Liver (tissue), 9 donors: ENCODE measurements around the gene GBE1. TPM values are rescaled to one million over a fixed set of nuclear protein-coding genes. Genes with fewer than 3 reads are reported as not detected.

Experiments used
- DNase-seq: peaks from one replicate; pipeline ENCODE4 v3.0.0-alpha.2; 2017; ENCODE audit warnings: low spot score
- H3K27ac ChIP-seq, 2 donors: one replicate each; pipeline ENCODE4 v1.7.0; 2013; ENCODE audit warnings: inconsistent platforms in 2 of 2, low read length in 2 of 2, control low read depth in 1 of 2, low read depth in 1 of 2, mild to moderate bottlenecking in 1 of 2
- H3K27me3 ChIP-seq, 4 donors: one replicate each; pipeline versions ENCODE4 v1.6.1 to v1.7.0; 2013; ENCODE audit warnings: low read length in 3 of 4, inconsistent platforms in 1 of 4, mild to moderate bottlenecking in 1 of 4, moderate library complexity in 1 of 4; ENCODE audit not compliant: control insufficient read depth in 4 of 4, insufficient read depth in 4 of 4
- H3K36me3 ChIP-seq, 4 donors: one replicate each; pipeline versions ENCODE4 v1.6.1 to v1.7.0; 2013; ENCODE audit warnings: low read length in 3 of 4, mild to moderate bottlenecking in 3 of 4, low read depth in 1 of 4, moderate library complexity in 1 of 4; ENCODE audit not compliant: control insufficient read depth in 4 of 4, insufficient read depth in 3 of 4
- H3K4me1 ChIP-seq, 4 donors: one replicate each; pipeline versions ENCODE4 v1.6.1 to v1.7.0; 2013; ENCODE audit warnings: low read length in 3 of 4, mild to moderate bottlenecking in 3 of 4, moderate library complexity in 1 of 4; ENCODE audit not compliant: control insufficient read depth in 4 of 4, insufficient read depth in 4 of 4
- H3K4me3 ChIP-seq, 3 donors: one replicate each; pipeline versions ENCODE4 v1.6.1 to v1.7.0; 2013; ENCODE audit warnings: low read length in 3 of 3, control low read depth in 1 of 3, low read depth in 1 of 3, mild to moderate bottlenecking in 1 of 3
- H3K9ac ChIP-seq, 2 donors: one replicate each; pipeline ENCODE4 v1.7.0; 2013; ENCODE audit warnings: low read length in 2 of 2, mild to moderate bottlenecking in 2 of 2, moderate library complexity in 2 of 2, control low read depth in 1 of 2, low read depth in 1 of 2
- H3K9me3 ChIP-seq, 4 donors: one replicate each; pipeline versions ENCODE4 v1.6.1 to v1.7.0; 2013; ENCODE audit warnings: low read length in 3 of 4; ENCODE audit not compliant: control insufficient read depth in 4 of 4
- EGR1 ChIP-seq, 2 donors: IDR thresholded peaks; 2 replicates each; pipeline ENCODE4 v1.6.1; 2016 to 2018; ENCODE audit warnings: antibody characterized with exemption in 2 of 2, low read depth in 2 of 2
- FOXA1 ChIP-seq: IDR thresholded peaks from 2 replicates; pipeline ENCODE4 v1.6.1; 2016; ENCODE audit warnings: antibody characterized with exemption
- GABPA ChIP-seq, 2 donors: IDR thresholded peaks in 1 of 2; conservative IDR thresholded peaks in 1 of 2; 2 replicates each; pipeline ENCODE4 v1.6.1; 2016; ENCODE audit warnings: antibody characterized with exemption in 2 of 2, mild to moderate bottlenecking in 1 of 2, moderate library complexity in 1 of 2
- HNF4A ChIP-seq, 2 donors: conservative IDR thresholded peaks; 2 replicates each; pipeline ENCODE4 v1.6.1; 2016; ENCODE audit warnings: antibody characterized with exemption in 2 of 2, mild to moderate bottlenecking in 2 of 2
- HNF4G ChIP-seq: IDR thresholded peaks from 2 replicates; pipeline ENCODE4 v1.6.1; 2016; ENCODE audit warnings: antibody characterized with exemption
- JUND ChIP-seq, 2 donors: IDR thresholded peaks; 2 replicates each; pipeline ENCODE4 v1.6.1; 2016; ENCODE audit warnings: antibody characterized with exemption in 2 of 2
- NR2F2 ChIP-seq: IDR thresholded peaks from 2 replicates; pipeline ENCODE4 v1.6.1; 2016; ENCODE audit warnings: antibody characterized with exemption
- RAD21 ChIP-seq, 2 donors: IDR thresholded peaks; 2 replicates each; pipeline ENCODE4 v1.6.1; 2016; ENCODE audit warnings: antibody characterized with exemption in 2 of 2, mild to moderate bottlenecking in 2 of 2
- RXRA ChIP-seq, 2 donors: IDR thresholded peaks; 2 replicates each; pipeline ENCODE4 v1.6.1; 2017 to 2018; ENCODE audit warnings: antibody characterized with exemption in 2 of 2, mild to moderate bottlenecking in 1 of 2
- SP1 ChIP-seq: IDR thresholded peaks from 2 replicates; pipeline ENCODE4 v1.6.1; 2018; ENCODE audit warnings: antibody characterized with exemption, mild to moderate bottlenecking
- YY1 ChIP-seq: IDR thresholded peaks from 2 replicates; pipeline ENCODE4 v1.6.1; 2016; ENCODE audit warnings: antibody characterized with exemption, mild to moderate bottlenecking
- WGBS: extraction: QIAGEN DNeasy Blood & Tissue Kit; methylation state at CpG from one replicate; pipeline ENCODE4 v1.1.7; 2013; 5-methylcytosine and 5-hydroxymethylcytosine counted together
- polyA plus RNA-seq, 2 donors: library from polyadenylated mRNA; stranded (reverse) in 1 of 2; unstranded in 1 of 2; fragments of 200-250 nt in 1 of 2; fragments of >200 nt in 1 of 2; fragmentation: Nextera tagmentation in 1 of 2; extraction: Ambion mirVana in 1 of 2; gene quantifications; one replicate each; pipeline versions ENCODE4 v1.2.1 to v1.2.3, GENCODE V29; 2013 to 2015
- total RNA-seq, 2 donors: library from RNA; depleted of rRNA; stranded (reverse); fragments of >200 nt; gene quantifications; one replicate each; pipeline ENCODE4 v1.2.3, GENCODE V29; 2014
- TF ChIP-seq, protein P1 (sequence below): IDR thresholded peaks from 2 replicates; pipeline ENCODE4 v1.6.1; 2016; ENCODE audit warnings: antibody characterized with exemption
- TF ChIP-seq, protein P2 (sequence below): IDR thresholded peaks from 2 replicates; pipeline ENCODE4 v1.6.1; 2016; ENCODE audit warnings: antibody characterized with exemption
- TF ChIP-seq, protein P3 (sequence below): IDR thresholded peaks from 2 replicates; pipeline ENCODE4 v1.6.1; 2016; ENCODE audit warnings: antibody characterized with exemption, mild to moderate bottlenecking
- TF ChIP-seq, protein P4 (sequence below): IDR thresholded peaks from 2 replicates; pipeline ENCODE4 v1.6.1; 2016; ENCODE audit warnings: antibody characterized with exemption
- donor health status: healthy.
- donor health status: healthy.
- donor health status: healthy.
- donor health status: healthy.
- donor health status: healthy.

GBE1 gene
- total and polyA plus RNA-seq, 4 donors, result 22.5 to 95.6 (median 25.8) TPM

DNA sequence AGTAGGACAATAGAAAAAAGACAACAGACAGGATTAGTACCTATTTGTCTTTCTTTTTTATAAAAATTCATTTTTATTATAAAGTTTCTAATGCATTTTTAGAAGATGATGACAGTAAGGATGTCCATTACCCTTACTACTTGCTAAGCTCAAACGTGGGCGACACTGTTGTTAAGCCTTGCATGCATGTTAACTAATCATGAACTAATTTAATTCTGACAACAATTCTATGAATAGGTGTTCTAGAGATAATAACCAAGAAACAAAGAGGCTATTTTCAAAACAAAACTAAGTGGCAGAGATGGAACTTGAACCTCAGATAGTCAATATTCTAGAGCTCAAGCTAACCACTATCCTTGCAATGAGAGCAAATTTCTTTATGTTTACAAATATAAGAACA lies 247.9 kb downstream of the GBE1 start:
- Histone ChIP-seq H3K36me3 (peaks cover 0 to 6% (median 0%) of the 10 kb centered on the region in 4 donors), H3K4me1 (no peaks in the 10 kb centered on the region), H3K4me3 (no peak overlapping the region), H3K9ac (no peak overlapping the region), H3K27me3 (no peaks in the 10 kb centered on the region), H3K27ac (no peak overlapping the region), H3K9me3 (no peaks in the 10 kb centered on the region)
- no peak for DNase-seq
- WGBS, result 96% methylated on average over 2 of the region's 2 CpGs
- TF ChIP-seq, protein P1, sequence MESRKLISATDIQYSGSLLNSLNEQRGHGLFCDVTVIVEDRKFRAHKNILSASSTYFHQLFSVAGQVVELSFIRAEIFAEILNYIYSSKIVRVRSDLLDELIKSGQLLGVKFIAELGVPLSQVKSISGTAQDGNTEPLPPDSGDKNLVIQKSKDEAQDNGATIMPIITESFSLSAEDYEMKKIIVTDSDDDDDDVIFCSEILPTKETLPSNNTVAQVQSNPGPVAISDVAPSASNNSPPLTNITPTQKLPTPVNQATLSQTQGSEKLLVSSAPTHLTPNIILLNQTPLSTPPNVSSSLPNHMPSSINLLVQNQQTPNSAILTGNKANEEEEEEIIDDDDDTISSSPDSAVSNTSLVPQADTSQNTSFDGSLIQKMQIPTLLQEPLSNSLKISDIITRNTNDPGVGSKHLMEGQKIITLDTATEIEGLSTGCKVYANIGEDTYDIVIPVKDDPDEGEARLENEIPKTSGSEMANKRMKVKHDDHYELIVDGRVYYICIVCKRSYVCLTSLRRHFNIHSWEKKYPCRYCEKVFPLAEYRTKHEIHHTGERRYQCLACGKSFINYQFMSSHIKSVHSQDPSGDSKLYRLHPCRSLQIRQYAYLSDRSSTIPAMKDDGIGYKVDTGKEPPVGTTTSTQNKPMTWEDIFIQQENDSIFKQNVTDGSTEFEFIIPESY, result no peak
- TF ChIP-seq GABPA (IDR thresholded peaks at IDR 0.05 in 1 of 2, conservative IDR thresholded peaks at IDR 0.05 in 1 of 2) (no peak), JUND (IDR thresholded peaks at IDR 0.05) (no peak), RAD21 (IDR thresholded peaks at IDR 0.05) (no peak), FOXA1 (no peak), SP1 (no peak), RXRA (IDR thresholded peaks at IDR 0.05) (no peak), YY1 (no peak), HNF4G (no peak)
- TF ChIP-seq, protein P2, sequence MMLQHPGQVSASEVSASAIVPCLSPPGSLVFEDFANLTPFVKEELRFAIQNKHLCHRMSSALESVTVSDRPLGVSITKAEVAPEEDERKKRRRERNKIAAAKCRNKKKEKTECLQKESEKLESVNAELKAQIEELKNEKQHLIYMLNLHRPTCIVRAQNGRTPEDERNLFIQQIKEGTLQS, result no peak
- TF ChIP-seq, protein P3, sequence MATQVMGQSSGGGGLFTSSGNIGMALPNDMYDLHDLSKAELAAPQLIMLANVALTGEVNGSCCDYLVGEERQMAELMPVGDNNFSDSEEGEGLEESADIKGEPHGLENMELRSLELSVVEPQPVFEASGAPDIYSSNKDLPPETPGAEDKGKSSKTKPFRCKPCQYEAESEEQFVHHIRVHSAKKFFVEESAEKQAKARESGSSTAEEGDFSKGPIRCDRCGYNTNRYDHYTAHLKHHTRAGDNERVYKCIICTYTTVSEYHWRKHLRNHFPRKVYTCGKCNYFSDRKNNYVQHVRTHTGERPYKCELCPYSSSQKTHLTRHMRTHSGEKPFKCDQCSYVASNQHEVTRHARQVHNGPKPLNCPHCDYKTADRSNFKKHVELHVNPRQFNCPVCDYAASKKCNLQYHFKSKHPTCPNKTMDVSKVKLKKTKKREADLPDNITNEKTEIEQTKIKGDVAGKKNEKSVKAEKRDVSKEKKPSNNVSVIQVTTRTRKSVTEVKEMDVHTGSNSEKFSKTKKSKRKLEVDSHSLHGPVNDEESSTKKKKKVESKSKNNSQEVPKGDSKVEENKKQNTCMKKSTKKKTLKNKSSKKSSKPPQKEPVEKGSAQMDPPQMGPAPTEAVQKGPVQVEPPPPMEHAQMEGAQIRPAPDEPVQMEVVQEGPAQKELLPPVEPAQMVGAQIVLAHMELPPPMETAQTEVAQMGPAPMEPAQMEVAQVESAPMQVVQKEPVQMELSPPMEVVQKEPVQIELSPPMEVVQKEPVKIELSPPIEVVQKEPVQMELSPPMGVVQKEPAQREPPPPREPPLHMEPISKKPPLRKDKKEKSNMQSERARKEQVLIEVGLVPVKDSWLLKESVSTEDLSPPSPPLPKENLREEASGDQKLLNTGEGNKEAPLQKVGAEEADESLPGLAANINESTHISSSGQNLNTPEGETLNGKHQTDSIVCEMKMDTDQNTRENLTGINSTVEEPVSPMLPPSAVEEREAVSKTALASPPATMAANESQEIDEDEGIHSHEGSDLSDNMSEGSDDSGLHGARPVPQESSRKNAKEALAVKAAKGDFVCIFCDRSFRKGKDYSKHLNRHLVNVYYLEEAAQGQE, result no peak
- TF ChIP-seq, protein P4, sequence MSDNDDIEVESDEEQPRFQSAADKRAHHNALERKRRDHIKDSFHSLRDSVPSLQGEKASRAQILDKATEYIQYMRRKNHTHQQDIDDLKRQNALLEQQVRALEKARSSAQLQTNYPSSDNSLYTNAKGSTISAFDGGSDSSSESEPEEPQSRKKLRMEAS, result no peak

DNA sequence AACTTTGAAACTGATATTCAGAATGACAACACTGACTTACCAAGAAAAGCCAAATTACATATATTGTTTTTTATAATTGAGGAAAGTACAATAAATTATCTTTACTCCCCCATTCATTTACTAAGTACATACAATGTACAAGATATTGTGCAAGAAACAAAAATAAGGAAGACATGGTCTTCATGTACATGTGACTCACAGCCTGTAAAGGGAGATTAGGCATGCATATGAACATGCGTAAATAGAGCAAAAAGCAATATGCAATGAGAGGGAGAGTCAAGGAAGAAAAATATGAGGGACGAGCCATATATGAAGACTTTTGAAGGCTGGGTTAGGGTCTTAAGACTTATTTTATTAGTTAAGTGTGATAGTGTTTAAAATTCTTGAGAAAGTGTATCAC lies 258.4 kb downstream of the GBE1 start:
- Histone ChIP-seq H3K4me3 (no peak overlapping the region), H3K27ac (no peak overlapping the region), H3K4me1 (no peaks in the 10 kb centered on the region), H3K9ac (no peak overlapping the region), H3K27me3 (no peaks in the 10 kb centered on the region), H3K36me3 (peaks cover 0 to 10% (median 3%) of the 10 kb centered on the region in 4 donors), H3K9me3 (no peaks in the 10 kb centered on the region)
- no peak for TF ChIP-seq EGR1 (IDR thresholded peaks at IDR 0.05; ENCODE audit: low read depth in 2 of 2)
- no peak for TF ChIP-seq HNF4A (conservative IDR thresholded peaks at IDR 0.05)
- TF ChIP-seq NR2F2, result no peak
- TF ChIP-seq, protein P3, result no peak
- TF ChIP-seq, protein P2, result no peak
- WGBS, result 97% methylated on average over 2 of the region's 2 CpGs
- DNase-seq, result no peak
